Measurements from ENCODE around the gene KCNK15.

The KCNK15 gene

GRCh38 chr20:44790638-44791393 is 45.2 kb downstream of the KCNK15 start:
- DNase-seq = no peak

GRCh38 chr20:44792796-44793195 is 47.1 kb downstream of the KCNK15 start:
- DNase-seq = no peak

GRCh38 chr20:44795836-44796235 is 50.2 kb downstream of the KCNK15 start:
- no peak for DNase-seq

- DNase-seq = no peak
Measured at GRCh38 chr20:44796311-44796710, 50.6 kb downstream of the KCNK15 start.

GRCh38 chr20:44796758-44797457 is 51.2 kb downstream of the KCNK15 start:
- no peak for DNase-seq

GRCh38 chr20:44799691-44800090 is 54.0 kb downstream of the KCNK15 start:
- no peak for DNase-seq

- DNase-seq = no peak
Measured at GRCh38 chr20:44800391-44801046, 54.9 kb downstream of the KCNK15 start.
